Glomerular visceral epithelial cell (primary cell): ENCODE data around the gene GPATCH8.
A peak's percentile ranks its signal among the peaks of the same experiment; 100 is the strongest.

Experiments
- DNase-seq: peaks from one replicate; pipeline ENCODE4 v3.0.0-alpha.2; 2016; ENCODE audit errors: extremely low spot score

The GPATCH8 gene

GRCh38 chr17:44451016-44451627 is 52.1 kb downstream of the GPATCH8 start:
- DNase-seq, result no peak

DNA sequence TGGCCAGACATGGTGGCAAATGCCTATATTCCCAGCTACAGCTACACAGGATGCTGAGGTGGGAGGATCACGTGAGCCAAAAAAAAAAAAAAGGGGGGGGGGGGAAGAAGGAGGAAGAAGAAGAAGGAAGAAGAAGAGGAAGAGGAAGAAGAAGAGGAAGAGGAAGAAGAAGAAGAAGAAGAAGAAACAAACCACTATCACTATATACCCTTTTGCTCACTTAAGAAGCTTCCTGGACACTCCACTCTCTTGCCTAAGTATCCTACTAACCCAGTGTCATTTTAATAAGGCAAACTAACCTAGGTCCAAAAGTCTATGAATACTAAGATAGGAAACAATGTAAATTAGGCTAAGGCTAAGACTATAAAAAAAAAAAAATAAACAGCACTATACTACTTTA is 54.8 kb downstream of the GPATCH8 start:
- no peak for DNase-seq

- DNase-seq, result peak; percentile 65
These were observed 58.5 kb downstream of the GPATCH8 start for GRCh38 chr17:44444735-44445105.

- DNase-seq, result no peak
These were observed 60.4 kb downstream of the GPATCH8 start for GRCh38 chr17:44442806-44443205.

GRCh38 chr17:44439168-44439567 is 64.0 kb downstream of the GPATCH8 start:
- DNase-seq, result no peak

DNA sequence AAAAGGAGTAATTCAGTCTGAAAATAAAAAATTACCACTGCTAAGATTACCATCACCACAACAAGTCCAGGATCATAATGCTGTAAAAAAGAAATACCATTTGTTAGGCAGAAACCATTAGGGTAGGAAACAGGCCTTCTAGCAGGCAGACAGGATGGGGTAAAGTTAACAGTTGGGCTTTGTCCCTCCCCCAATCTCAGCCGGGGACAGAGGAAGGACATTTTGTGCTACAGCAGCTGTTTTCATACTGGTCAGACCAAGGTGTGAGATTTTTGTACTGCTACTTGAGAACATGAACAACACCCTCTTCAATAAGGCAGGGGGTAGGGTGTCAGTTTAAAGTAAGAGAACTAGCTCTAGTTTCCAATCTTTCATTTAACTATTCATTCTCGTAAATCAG is 64.6 kb downstream of the GPATCH8 start:
- DNase-seq, result no peak

DNA sequence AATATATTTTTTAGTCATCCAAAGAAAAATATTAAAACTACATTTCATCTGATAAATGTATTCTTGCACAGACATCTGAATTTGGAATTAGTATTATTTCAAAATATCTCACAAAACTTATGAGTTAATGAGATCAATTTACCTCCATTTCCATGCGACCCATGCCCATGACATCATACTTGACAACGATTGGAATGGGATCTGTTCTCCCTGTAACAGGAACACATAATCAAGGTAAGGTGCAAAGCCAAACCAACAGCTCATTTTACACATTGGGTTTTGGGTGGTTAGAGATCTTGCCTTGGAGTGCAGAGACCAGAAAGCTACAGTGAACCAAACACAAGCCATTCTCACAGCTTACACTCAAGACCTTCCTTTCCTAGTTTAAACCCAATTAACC is 66.9 kb downstream of the GPATCH8 start:
- no peak for DNase-seq

DNA sequence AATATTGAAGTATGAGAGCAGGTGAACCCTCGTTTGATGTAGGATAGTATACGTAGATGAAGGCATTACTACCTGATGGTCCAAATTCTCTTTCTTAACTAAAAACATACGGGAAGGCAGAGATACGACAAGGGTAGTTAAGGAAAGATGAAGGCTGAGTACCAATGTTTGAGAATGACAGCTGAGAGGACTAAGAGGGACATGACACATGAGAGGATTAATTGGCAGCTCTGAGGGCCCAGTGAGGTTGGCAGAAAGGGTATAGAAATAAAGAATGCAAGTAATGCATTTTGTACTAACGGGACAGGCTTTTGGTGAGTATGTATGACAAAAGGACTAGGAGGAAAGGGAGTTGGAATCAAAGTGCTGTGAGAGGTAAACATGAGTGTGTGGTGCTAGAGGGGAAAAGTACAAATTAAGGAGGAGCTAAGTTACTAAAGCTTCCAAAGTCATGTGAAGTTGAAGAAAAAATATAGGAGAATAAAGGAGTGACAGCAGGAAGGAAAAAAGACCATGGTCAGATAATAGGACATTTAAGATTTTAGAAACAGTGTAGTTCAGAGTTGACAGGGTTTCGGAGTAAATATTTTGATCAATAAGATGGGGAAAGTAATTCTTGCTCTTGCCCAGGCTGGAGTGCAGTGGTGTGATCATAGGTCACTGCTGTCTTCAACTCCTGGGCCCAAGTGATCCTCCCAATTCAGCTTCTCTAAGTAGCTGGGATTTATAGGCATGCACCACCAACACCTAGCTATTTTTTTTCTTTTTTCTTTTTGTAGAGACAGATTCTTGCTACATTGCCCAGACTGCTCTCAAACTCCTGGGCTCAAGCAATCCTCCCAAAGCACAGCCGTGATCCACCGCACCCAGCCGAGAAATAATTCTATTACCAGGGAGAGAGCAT is 70.7 kb downstream of the GPATCH8 start:
- no peak for DNase-seq

DNA sequence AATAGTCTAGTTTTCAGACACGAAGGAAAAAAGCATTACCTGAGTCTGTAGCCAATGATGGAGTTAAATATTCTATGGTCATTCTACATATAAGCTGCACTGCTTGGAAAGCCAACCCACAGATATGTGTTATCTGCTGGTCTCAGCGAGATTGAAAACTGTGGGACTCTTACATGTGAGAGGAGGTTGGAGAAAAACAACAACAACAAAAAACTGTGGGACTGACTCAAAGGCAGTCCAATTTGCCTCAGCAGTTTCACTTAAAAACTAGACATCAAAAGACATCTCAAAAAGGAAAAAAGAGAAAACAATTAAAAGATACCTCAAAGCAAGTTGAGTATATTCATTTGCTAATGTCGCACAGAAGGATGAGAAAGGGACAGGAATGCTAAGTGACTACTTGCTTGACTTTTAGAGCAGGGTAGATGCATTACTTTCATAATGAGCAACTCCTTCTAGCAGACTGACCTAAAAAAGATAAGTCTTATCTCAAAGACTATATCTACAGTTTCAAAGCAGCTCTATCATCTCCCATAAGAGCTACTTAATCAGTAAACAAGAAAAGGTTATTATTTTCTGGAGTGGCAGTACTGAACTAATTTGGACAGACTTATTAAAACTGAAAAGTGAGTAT is 78.3 kb downstream of the GPATCH8 start:
- DNase-seq, result no peak

DNA sequence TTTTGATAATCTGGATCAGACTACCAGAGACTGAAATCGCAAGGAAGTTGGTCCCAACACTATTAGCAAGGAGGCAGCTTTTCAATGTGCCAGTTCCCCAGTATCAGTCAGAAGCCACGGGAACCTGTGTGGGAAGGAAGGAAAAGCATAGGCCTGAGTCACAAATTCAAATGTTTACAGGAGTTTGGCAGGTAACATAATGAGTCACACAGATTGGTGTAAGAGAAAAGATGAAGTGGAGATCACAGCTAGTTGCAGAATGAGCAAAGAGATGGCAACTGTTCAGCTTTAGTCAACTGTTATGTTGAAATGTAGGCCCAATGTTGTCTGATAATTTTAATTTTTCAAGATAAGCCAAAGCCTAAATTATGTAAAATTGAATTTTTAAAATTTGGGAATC is 85.7 kb downstream of the GPATCH8 start:
- DNase-seq, result peak; percentile 41

DNA sequence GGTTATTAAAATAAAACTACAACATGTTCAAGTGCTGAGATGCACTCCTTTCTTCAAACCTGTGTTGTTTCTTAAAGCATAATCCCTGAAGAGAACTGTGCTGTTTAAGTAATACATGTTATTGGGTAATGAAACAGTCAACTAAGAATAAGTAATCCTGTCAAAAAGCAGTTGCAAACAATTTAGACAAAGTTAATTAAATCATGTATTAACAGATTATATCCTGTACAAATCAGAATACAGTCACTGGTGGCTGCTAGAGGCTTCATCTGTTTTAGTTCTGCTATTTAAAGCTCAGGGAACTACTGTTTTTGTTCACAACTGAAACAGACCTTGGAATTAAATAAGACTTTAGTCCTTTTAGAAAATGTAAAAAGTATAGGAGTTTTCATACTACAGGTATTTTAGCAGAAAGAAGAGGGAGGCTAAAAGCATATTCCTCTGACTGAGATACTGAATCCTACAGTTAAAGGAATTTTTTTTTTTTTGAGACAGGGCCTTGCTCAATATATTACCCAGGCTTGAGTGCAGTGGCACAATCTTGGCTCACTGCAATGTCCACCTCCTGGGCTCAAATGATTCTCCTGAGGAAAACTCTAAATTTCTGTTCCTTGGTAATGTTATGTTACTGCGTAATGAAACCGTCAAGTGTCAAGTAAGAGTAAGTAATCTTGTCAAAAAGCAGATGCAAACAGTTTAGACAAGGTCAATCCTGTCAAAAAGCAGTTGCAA is 86.5 kb downstream of the GPATCH8 start:
- DNase-seq, result no peak

- DNase-seq, result no peak
These were observed 88.6 kb downstream of the GPATCH8 start for GRCh38 chr17:44414394-44415155.

DNA sequence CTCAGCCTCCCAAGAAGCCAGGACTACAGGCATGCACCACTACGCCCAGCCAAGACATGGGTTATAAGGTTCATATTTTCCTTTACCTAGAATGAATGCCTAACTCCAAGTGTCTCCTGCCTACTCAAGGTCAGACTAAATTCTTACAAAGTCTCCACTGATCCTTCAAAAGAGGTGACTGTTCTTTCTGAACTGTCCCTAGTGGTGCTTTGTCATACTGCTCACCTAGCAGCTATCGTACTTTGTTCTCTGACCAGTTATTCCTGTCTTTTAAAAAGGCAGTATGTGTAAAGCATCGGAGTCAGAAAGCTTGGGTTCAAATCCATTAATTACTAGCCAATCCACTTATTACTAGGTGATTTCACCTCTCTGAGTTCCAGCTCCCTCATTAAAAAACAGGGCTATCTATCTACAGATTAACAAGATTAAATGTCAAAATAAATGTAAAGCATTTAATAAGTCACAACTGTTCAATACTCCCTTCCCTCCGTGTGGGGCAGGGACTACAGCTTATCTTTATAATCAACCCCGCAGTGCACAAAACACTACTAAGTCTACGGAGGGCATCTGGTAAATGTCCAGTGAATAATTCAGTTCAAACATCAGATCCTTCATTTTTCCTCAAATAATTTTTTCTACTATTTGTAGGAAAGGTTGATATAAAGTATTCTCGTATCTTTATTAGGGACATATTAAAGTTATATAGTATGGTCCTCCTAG is 93.7 kb downstream of the GPATCH8 start:
- DNase-seq, result no peak

DNA sequence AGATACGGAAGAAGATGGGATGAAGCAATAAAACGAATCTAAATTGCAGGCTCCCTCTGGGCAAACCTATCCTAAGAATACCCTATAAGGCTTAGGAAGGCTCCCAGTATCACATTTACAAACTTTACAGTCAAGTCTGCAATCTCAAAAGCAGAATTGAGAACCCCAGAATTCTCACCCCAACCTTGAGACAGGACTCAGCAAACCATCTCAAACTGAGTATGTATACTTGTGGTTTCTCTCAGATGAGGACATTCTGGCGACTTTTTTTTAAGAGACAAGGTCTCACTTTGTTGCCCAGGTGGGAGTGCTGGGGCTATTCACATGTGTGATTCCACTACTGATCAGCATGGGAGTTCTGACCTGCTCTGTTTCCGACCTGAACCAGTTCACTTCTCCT is 94.4 kb downstream of the GPATCH8 start:
- DNase-seq, result no peak

- no peak for DNase-seq
These were observed 100.5 kb downstream of the GPATCH8 start for GRCh38 chr17:44402564-44403172.

DNA sequence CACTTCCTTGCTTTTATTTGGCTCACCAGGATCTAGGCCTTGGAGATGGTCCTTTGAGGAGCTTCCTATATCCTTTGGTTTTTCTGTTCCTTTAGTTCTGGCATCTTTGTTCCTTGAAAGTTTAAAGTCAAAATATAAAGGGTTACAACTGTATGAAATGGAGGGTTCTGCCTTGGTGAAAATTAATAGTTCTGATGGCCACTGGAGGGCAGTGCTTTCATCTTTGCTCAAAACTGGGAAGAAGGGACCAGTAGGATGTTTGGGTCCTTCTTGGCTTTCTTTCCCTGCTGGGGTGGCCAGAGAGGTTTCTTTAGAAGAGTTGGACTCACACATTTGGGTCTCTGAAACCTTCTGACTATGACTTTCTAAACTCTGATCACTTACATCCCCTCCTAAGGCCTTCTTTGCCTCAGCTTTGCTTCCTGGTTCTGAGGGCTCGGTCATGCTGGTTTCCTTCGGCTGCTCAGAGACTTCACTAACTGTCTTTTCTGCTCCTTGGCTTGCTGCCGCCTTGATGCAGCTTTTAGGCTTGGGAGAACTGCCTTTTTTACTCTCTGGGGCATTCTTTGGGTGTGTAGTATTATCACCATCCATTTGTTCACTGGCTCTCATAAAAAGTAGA is 102.9 kb downstream of the GPATCH8 start:
- peak; percentile 30 for DNase-seq

GRCh38 chr17:44398692-44399691 is 104.2 kb downstream of the GPATCH8 start:
- DNase-seq, result no peak
